ENCODE measurements around the gene SIN3A. TPM values are rescaled to one million over a fixed set of nuclear protein-coding genes. Genes with fewer than 3 reads are reported as not detected.

The SIN3A gene
- total and polyA plus RNA-seq, 2 of the 4 experiments (the other 2 are of a cell fraction), result 21.2 to 31.5 TPM

GRCh38 chr15:75468913-75469598 is 17.6 kb upstream of the SIN3A start:
- no peak overlapping the region for H3K4me3 ChIP-seq (ENCODE audit: insufficient read depth, low read depth, low read length)
- TF ChIP-seq RAD21 (IDR thresholded peaks at IDR 0.05; ENCODE audit: low read length), result no peak
- no peak overlapping the region for H3K4me2 ChIP-seq (ENCODE audit: low read depth, low read length)
- peaks cover 2% of the 10 kb centered on the region; the same call in 1 of the 2 replicates for H3K9me1 ChIP-seq (ENCODE audit: insufficient read depth, low read length)
- H2AFZ ChIP-seq (replicated peaks; ENCODE audit: low read length, poor library complexity), result no peak overlapping the region
- H2AK9ac ChIP-seq (replicated peaks; ENCODE audit: low read depth, low read length, poor library complexity), result peak overlapping the region; percentile 74
- H3K23ac ChIP-seq (ENCODE audit: low read depth, low read length), result no peak overlapping the region
- H3K18ac ChIP-seq (ENCODE audit: low read depth, low read length), result no peak overlapping the region
- H3K79me1 ChIP-seq (ENCODE audit: low read depth in 1 of 2, low read length in 2 of 2), result peaks cover 11 to 12% of the 10 kb centered on the region in 2 experiments; a peak in 2 of 4 replicates
- no peak overlapping the region for H2AK5ac ChIP-seq (ENCODE audit: low read depth, low read length)
- H2BK15ac ChIP-seq (ENCODE audit: low read depth, low read length), result no peak overlapping the region
- H2BK120ac ChIP-seq (ENCODE audit: low read depth, low read length), result no peak overlapping the region
- no TSS peak for BruUV-seq (replicated peaks)
- DNase-seq, result no peak
- no peak overlapping the region for H4K5ac ChIP-seq (ENCODE audit: low read depth, low read length)
- no peak for ATAC-seq (ENCODE audit: low read depth)
- in situ Hi-C loops (cut with MboI; ENCODE audit: low sequenced_read_pairs), result no loop called here
- intact Hi-C loops (cut with micrococcal nuclease), result no loop called here
- dilution Hi-C loops (cut with HindIII; ENCODE audit: low sequenced_read_pairs, unreplicated experiment), result no loop called here
- H3K9me3 ChIP-seq (ENCODE audit: control insufficient read depth, insufficient read depth, low read length), result no peaks in the 10 kb centered on the region
- no peaks in the 10 kb centered on the region for H3K27me3 ChIP-seq (ENCODE audit: control insufficient read depth, insufficient read depth, low read length)
- H3K14ac ChIP-seq (replicated peaks; ENCODE audit: low read depth, low read length), result no peak overlapping the region
- WGBS, 2 experiments (ENCODE audit: extremely low coverage in 2 of 2, insufficient read length in 1 of 2), result no CpG with 5 or more reads among the region's 2 CpGs
- no peak overlapping the region for H3K4ac ChIP-seq (ENCODE audit: low read depth, low read length)
- no peaks in the 10 kb centered on the region for H4K20me1 ChIP-seq (ENCODE audit: insufficient read depth, low read length)
- H3K56ac ChIP-seq (ENCODE audit: extremely low read depth, insufficient read depth, low read length), result no peak overlapping the region
- ChIA-PET POLR2A (ENCODE audit: unreplicated experiment) (no interaction called here), CTCF (no interaction called here)
- H2BK5ac ChIP-seq (ENCODE audit: low read depth, low read length, poor library complexity, severe bottlenecking), result no peak overlapping the region
- no peak overlapping the region for H4K8ac ChIP-seq (ENCODE audit: low read depth in 2 of 2, low read length in 2 of 2)
- H3K9ac ChIP-seq (ENCODE audit: low read depth, low read length), result no peak overlapping the region
- no peak overlapping the region for H4K91ac ChIP-seq (ENCODE audit: insufficient read depth, low read depth, low read length)
- H2BK20ac ChIP-seq (ENCODE audit: low read depth, low read length), result no peak overlapping the region
- no peak overlapping the region for H3K27ac ChIP-seq (ENCODE audit: insufficient read depth, low read length)
- H3K4me1 ChIP-seq (ENCODE audit: control insufficient read depth, insufficient read depth, low read length), result no peaks in the 10 kb centered on the region
- peaks cover 51% of the 10 kb centered on the region for H3K36me3 ChIP-seq (ENCODE audit: control insufficient read depth, insufficient read depth, low read length)

Data from IMR-90 (cell line).